HepG2 (cell line): ENCODE results near the gene GEMIN2. TPM values are rescaled to one million over a fixed set of nuclear protein-coding genes. Genes with fewer than 3 reads are reported as not detected.

Experiments used
- ARNT ChIP-seq: fragments of 450-650 bp; IDR thresholded peaks from 2 replicates; pipeline ENCODE4 v1.6.1; 2017
- BCLAF1 ChIP-seq: fragments of 450-650 bp; IDR thresholded peaks from 2 replicates; pipeline ENCODE4 v1.6.1; 2017; ENCODE audit warnings: mild to moderate bottlenecking
- CC2D1A ChIP-seq: sonication (generic); formaldehyde crosslinking; IDR thresholded peaks from 2 replicates; pipeline ENCODE4 v1.8.1; 2023; ENCODE audit warnings: mild to moderate bottlenecking, missing genetic modification reagents
- EZH2 ChIP-seq: conservative IDR thresholded peaks from 2 replicates; pipeline ENCODE4 v1.6.1; 2012; ENCODE audit warnings: mild to moderate bottlenecking, low read depth, low read length, moderate library complexity
- KDM1A ChIP-seq: IDR thresholded peaks from 2 replicates; pipeline ENCODE4 v1.6.1; 2016; ENCODE audit warnings: missing compliant biosample characterization
- MAX ChIP-seq: IDR thresholded peaks from 2 replicates; pipeline ENCODE4 v1.6.1; 2012; ENCODE audit warnings: inconsistent platforms
- MED1 ChIP-seq: sonication (generic); formaldehyde crosslinking; IDR thresholded peaks from 2 replicates; pipeline ENCODE4 v1.4.0; 2020; ENCODE audit warnings: missing genetic modification reagents
- MTERF4 ChIP-seq: sonication (generic); formaldehyde crosslinking; IDR thresholded peaks from 2 replicates; pipeline ENCODE4 v1.8.0; 2023; ENCODE audit warnings: mild to moderate bottlenecking, missing genetic modification reagents
- MXD3 ChIP-seq: IDR thresholded peaks from 2 replicates; pipeline ENCODE4 v1.6.1; 2016; ENCODE audit warnings: mild to moderate bottlenecking, missing biosample characterization, missing genetic modification reagents
- PAF1 ChIP-seq: IDR thresholded peaks from 2 replicates; pipeline ENCODE4 v1.6.1; 2016; ENCODE audit warnings: missing genetic modification reagents, missing compliant biosample characterization
- RBM39 ChIP-seq: fragments of 200-400 bp; formaldehyde crosslinking; IDR thresholded peaks from one replicate; pipeline ENCODE4 v1.6.1; 2018; ENCODE audit warnings: antibody characterized with exemption, mild to moderate bottlenecking, low read depth, low read length; ENCODE audit not compliant: poor library complexity, severe bottlenecking
- RFX5 ChIP-seq: IDR thresholded peaks from 2 replicates; pipeline ENCODE4 v1.6.1; 2011; ENCODE audit warnings: low read depth, low read length, improper control_type of control experiment
- SOX13 ChIP-seq, 3 experiments: fragments of 450-650 bp in 1 of 3; sonication (generic) in 1 of 3; formaldehyde crosslinking in 1 of 3; IDR thresholded peaks in 2 of 3; conservative IDR thresholded peaks in 1 of 3; 2 replicates each; pipeline versions ENCODE4 v1.5.0 to v1.6.1; 2016 to 2020; ENCODE audit warnings: antibody characterized with exemption in 1 of 3, mild to moderate bottlenecking in 1 of 3, missing compliant biosample characterization in 1 of 3, missing genetic modification reagents in 1 of 3, moderate library complexity in 1 of 3
- SRSF4 ChIP-seq: fragments of 200-400 bp; formaldehyde crosslinking; IDR thresholded peaks from one replicate; pipeline ENCODE4 v1.6.1; 2018; ENCODE audit warnings: mild to moderate bottlenecking, low read depth, low read length, moderate library complexity; ENCODE audit not compliant: poor library complexity, severe bottlenecking
- TEAD2 ChIP-seq: sonication (generic); formaldehyde crosslinking; IDR thresholded peaks from 2 replicates; pipeline ENCODE4 v1.9.0; 2021; ENCODE audit warnings: missing genetic modification reagents
- XBP1 ChIP-seq: sonication (generic); formaldehyde crosslinking; IDR thresholded peaks from 2 replicates; pipeline ENCODE4 v1.5.0; 2020; ENCODE audit warnings: missing genetic modification reagents
- ZBTB37 ChIP-seq: sonication (generic); formaldehyde crosslinking; IDR thresholded peaks from 2 replicates; pipeline ENCODE4 v1.4.0; 2020; ENCODE audit warnings: mild to moderate bottlenecking, missing genetic modification reagents
- ZC3H13 ChIP-seq: sonication (generic); formaldehyde crosslinking; IDR thresholded peaks from 2 replicates; pipeline ENCODE4 v1.8.1; 2023; ENCODE audit warnings: mild to moderate bottlenecking, missing genetic modification reagents, moderate library complexity
- ZNF225 ChIP-seq: sonication (generic); formaldehyde crosslinking; IDR thresholded peaks from 2 replicates; pipeline ENCODE4 v1.4.0; 2020; ENCODE audit warnings: mild to moderate bottlenecking, missing genetic modification reagents
- ZNF570 ChIP-seq: sonication (generic); formaldehyde crosslinking; IDR thresholded peaks from 2 replicates; pipeline ENCODE4 v1.4.0; 2020; ENCODE audit warnings: mild to moderate bottlenecking, missing genetic modification reagents, borderline replicate concordance
- ZNF670 ChIP-seq: sonication (generic); formaldehyde crosslinking; IDR thresholded peaks from 2 replicates; pipeline ENCODE4 v1.8.0; 2022; ENCODE audit warnings: mild to moderate bottlenecking, missing genetic modification reagents, borderline replicate concordance
- ZNF674 ChIP-seq: sonication (generic); formaldehyde crosslinking; IDR thresholded peaks from 2 replicates; pipeline ENCODE4 v1.5.0; 2020; ENCODE audit warnings: low read depth, mild to moderate bottlenecking, missing genetic modification reagents
- ZNF747 ChIP-seq: sonication (generic); formaldehyde crosslinking; IDR thresholded peaks from 2 replicates; pipeline ENCODE4 v1.8.1; 2023; ENCODE audit warnings: missing genetic modification reagents, mild to moderate bottlenecking, borderline replicate concordance
- ZNF792 ChIP-seq: IDR thresholded peaks from 2 replicates; pipeline ENCODE4 v1.6.1; 2016
- ZNF879 ChIP-seq: sonication (generic); formaldehyde crosslinking; IDR thresholded peaks from 2 replicates; pipeline ENCODE4 v1.8.1; 2023; ENCODE audit warnings: missing genetic modification reagents
- polyA plus RNA-seq, 8 experiments: library from polyadenylated mRNA; depleted of rRNA in 3 of 8; stranded (reverse) in 7 of 8; unstranded in 1 of 8; fragments of >200 nt; fragmentation: Illumina TruSeq in 4 of 8; extraction: Trizol in 4 of 8; gene quantifications; 2 replicates each; pipeline versions ENCODE4 v1.2.1 to v1.2.3, GENCODE V29; 2011 to 2016; ENCODE audit warnings: low read depth in 4 of 8, missing spikeins in 1 of 8, mixed read lengths in 1 of 8; ENCODE audit not compliant: insufficient read depth in 1 of 8
- total RNA-seq, 5 experiments: library from RNA; depleted of rRNA; stranded (reverse); fragments of >200 nt; fragmentation: Illumina TruSeq; extraction: Trizol; gene quantifications; 2 replicates each; pipeline ENCODE4 v1.2.3, GENCODE V29; 2016; ENCODE audit warnings: low read depth in 1 of 5

Gene GEMIN2
- total and polyA plus RNA-seq, 2 of the 13 experiments (the other 11 are each of a cell fraction or from before 2014, with no cell fraction given): 54.8 to 110 TPM

- no peak for TF ChIP-seq ZNF225 (CRISPR knock-in tag)
- TF ChIP-seq BCLAF1: no peak
- TF ChIP-seq ZNF670: no peak
- TF ChIP-seq KDM1A (CRISPR knock-in tag): 0 out of 2 replicates have a peak, but pooled peaks have one; percentile 9
- peak; percentile 79; the same call in 1 of the 2 replicates for TF ChIP-seq ZBTB37 (CRISPR knock-in tag)
- no peak for TF ChIP-seq MTERF4
- no peak for TF ChIP-seq RBM39
- TF ChIP-seq CC2D1A (CRISPR knock-in tag): no peak
- TF ChIP-seq MAX: peak; percentile 26; the same call in 1 of the 2 replicates
- no peak for TF ChIP-seq ZNF747 (CRISPR knock-in tag)
- TF ChIP-seq ZC3H13 (CRISPR knock-in tag): no peak
- no peak for TF ChIP-seq ZNF570
- no peak for TF ChIP-seq XBP1 (CRISPR knock-in tag)
- no peak for TF ChIP-seq RFX5
- peak; percentile 89 for TF ChIP-seq ZNF792 (CRISPR knock-in tag)
- TF ChIP-seq SRSF4: no peak
- TF ChIP-seq ZNF674 (CRISPR knock-in tag): no peak
- TF ChIP-seq SOX13 (IDR thresholded peaks at IDR 0.05): 0 out of 2 replicates have a peak, but pooled peaks have one; percentile 24
- peak in 1 of 2 experiments; percentile 69; a peak in 2 of 4 replicates for TF ChIP-seq SOX13 (CRISPR knock-in tag; conservative IDR thresholded peaks at IDR 0.05 in 1 of 2, IDR thresholded peaks at IDR 0.05 in 1 of 2)
- no peak for TF ChIP-seq EZH2
- no peak for TF ChIP-seq MXD3 (CRISPR knock-in tag)
- no peak for TF ChIP-seq PAF1 (CRISPR knock-in tag)
- TF ChIP-seq MED1 (CRISPR knock-in tag): peak; percentile 77
- 0 out of 2 replicates have a peak, but pooled peaks have one; percentile 30 for TF ChIP-seq ZNF879 (CRISPR knock-in tag)
- TF ChIP-seq TEAD2: no peak
- no peak for TF ChIP-seq ARNT
Measured at GRCh38 chr14:39145266-39145966, 31.3 kb downstream of the GEMIN2 start (continued).
